ENCODE measurements around the gene CNTNAP1.

DNA sequence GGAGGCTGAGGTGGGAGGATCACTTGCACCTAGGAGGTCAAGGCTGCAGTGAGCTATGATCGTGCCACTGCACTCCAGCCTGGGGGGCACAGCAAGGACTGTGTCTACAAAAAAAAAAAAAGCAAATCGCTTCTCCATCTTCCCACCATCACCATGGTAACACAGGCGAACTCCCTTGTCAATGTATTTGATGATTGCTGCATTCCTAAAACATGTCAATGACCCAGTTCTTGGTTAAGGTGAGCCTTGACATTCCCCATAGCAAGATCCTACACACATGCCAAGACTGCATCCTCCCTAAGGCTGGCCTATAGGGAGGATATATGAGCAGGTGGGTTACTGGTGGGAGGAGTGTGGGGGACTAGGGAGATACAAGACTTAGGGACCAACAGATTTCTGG is 12.2 kb downstream of the CNTNAP1 start:
- TF ChIP-seq, protein P1, sequence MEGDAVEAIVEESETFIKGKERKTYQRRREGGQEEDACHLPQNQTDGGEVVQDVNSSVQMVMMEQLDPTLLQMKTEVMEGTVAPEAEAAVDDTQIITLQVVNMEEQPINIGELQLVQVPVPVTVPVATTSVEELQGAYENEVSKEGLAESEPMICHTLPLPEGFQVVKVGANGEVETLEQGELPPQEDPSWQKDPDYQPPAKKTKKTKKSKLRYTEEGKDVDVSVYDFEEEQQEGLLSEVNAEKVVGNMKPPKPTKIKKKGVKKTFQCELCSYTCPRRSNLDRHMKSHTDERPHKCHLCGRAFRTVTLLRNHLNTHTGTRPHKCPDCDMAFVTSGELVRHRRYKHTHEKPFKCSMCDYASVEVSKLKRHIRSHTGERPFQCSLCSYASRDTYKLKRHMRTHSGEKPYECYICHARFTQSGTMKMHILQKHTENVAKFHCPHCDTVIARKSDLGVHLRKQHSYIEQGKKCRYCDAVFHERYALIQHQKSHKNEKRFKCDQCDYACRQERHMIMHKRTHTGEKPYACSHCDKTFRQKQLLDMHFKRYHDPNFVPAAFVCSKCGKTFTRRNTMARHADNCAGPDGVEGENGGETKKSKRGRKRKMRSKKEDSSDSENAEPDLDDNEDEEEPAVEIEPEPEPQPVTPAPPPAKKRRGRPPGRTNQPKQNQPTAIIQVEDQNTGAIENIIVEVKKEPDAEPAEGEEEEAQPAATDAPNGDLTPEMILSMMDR (IDR thresholded peaks at IDR 0.05; ENCODE audit: low read length): no peak
- no peak for TF ChIP-seq EZH2 (IDR thresholded peaks at IDR 0.05; ENCODE audit: borderline replicate concordance, low read length)
